Activated CD4-positive, alpha-beta T cell treated with anti-CD3 and anti-CD28 coated beads, Interleukin-2, amount 50 U/mL, for 24 hours (primary cell): ENCODE results near the gene GRK4.

ENCODE experiments used
- DNase-seq, 2 donors: peaks; one replicate each; pipeline ENCODE4 v3.0.0-alpha.2; 2020; ENCODE audit warnings: low read depth in 1 of 2, low spot score in 1 of 2

The GRK4 gene

DNA sequence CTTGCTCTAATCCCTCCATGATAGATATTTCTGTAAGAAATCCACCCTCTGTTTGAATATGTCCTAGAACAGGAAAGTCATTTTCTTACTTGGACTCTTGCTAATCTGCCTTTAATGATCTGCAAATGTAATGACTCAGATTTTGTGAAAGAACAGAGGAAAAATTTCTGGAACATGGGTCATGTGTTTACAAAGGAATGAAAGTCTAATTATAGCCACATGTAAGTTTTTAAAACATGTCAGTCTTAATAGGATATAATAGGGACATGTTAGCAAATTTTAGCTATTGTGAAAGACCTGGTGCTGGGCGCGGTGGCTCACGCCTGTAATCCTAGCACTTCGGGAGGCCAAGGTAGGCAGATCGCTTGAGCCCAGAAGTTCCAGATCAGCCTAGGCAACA is 47.6 kb downstream of the GRK4 start:
- DNase-seq, result no peak

DNA sequence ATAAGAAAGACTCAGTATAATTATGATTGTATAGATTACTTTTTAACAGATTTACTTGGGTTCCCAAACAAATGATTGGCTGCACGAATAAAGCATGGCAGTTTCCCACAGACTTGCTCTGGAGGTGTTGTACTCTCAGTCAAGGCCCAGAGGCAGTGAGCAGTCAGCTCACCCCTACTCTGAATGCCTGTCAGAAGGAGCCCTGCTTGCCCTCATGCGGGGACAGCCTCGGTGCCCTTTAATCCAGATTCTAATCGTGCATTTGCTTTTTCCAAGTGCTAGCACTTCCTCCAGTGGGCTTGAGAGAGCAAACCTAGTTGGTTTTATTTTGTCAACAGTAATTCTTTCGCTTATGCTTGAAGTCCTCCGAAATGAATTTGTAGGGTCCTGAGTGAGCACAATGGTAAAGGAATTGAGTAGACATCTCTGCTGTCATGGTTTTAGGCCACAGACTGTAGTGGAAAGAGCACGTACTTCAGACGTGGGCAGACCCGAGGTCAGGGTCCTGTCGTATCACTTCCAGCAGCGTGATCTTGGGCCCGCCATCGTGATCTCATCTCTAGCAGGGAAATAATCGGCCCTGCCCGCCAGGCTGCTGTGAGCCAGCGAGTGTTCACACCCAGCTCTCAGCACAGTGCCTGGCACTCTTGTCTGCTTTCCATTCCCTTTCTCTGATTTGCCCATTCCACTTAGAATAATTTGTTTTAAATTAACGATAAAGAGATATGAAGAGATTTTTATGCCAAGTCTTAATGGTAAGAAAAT is 48.3 kb downstream of the GRK4 start:
- no peak for DNase-seq

DNA sequence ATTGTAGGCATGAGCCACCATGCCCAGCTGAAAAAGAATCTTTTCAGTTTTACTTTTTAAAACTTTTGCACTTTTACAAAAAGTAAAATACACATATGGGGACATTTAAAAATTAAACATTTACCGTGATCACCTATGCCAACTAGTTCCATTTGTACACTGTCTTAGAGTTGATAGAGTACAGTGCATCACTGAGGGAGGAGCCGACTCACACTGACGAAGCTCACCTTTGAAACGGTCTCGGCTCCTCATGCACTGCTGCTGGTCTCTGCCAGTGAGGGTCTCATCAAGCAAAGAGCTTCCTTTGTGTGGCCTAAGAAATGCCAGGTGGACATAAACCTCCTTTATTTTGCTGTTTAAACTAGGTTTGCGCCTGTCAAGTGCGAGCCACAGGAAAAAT is 50.0 kb downstream of the GRK4 start:
- no peak for DNase-seq

DNA sequence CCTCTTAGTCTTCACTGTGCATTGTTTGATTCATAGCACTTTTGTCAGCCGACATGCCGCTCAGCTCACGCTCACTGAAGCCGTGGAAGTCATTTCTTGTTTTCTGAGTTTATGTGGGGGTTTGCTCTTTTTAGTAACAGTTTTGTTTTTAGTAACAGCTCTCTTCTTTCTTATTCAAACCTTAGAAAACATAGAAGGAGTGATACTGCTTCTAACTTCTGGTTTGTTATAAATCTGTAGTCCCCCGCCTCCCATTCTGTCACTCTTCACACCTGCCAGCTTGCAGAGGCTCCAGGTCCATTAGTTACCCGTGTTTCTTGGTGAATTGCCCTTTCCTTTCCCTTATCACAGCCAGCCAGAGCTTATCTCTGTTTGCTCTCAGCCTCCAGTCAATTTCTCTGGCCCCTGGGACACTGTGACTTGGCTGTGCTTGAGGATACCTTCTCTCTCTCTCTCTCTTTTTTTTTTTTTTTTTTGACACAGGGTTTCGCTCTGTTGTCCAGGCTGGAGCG is 50.5 kb downstream of the GRK4 start:
- DNase-seq, result no peak

DNA sequence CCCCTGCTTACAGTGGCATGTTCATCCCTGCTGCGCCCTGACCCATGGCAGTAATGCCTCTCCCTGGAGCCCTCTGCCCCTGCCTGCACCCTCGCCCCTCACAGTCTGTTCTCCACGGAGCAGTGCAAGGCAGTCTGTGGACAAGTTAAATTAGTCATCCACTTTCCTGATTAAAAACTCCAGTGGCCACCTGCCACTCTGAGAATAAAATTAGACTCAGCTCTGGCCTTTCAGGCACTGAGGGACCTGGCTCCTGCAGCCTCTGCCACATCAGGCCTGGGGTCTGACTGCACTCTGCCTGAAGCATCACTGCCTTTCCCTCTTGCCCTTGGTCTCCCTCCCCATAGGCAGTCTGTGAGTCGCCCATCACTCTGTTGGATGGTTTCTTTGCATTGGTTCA is 53.6 kb downstream of the GRK4 start:
- no peak for DNase-seq

DNA sequence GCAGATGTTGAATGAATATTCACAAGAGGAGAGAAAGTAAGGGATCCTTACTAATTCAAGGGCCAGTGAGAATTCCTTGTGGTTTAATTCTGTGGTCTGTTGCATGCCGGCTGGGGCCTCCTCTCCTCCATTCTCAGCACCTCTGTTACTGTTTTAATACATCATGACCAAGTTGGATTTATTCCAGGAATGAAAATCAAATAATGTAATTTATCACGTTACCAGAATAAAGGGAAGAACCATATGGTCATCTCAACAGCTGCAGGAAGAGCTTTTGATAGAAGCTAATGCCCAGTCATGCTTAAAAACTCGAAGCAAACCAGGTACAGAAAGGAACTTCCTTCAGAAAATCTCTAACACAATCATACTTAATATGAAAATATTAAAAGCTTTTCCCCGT is 54.1 kb downstream of the GRK4 start:
- no peak for DNase-seq

DNA sequence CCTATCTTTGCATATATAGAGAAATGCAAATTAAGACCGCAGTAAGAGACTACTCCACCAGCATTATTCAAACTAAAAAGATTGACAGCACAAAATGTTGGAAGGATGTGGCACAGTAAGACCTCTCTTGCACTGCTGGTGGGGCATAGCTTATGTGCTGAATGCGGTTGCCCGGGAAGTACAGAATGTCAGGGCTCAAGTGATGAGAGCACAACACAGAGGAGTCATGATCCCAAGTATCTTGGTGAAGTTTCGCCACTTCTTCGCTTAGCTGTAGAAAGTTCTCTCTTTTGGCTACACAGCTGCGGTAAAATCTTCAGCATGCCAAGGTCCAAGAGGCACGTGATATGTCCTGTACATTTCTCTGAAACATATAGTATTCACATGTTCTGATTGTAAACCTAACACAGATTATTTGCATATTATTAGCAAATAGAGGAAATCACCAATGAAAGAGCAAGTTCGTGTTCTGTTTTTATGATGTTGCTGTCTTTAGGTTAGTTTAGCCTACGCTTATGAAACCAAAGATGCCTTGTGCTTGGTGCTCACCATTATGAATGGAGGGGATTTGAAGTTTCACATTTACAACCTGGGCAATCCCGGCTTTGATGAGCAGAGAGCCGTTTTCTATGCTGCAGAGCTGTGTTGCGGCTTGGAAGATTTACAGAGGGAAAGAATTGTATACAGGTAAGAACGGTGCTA is 55.9 kb downstream of the GRK4 start:
- no peak for DNase-seq

DNA sequence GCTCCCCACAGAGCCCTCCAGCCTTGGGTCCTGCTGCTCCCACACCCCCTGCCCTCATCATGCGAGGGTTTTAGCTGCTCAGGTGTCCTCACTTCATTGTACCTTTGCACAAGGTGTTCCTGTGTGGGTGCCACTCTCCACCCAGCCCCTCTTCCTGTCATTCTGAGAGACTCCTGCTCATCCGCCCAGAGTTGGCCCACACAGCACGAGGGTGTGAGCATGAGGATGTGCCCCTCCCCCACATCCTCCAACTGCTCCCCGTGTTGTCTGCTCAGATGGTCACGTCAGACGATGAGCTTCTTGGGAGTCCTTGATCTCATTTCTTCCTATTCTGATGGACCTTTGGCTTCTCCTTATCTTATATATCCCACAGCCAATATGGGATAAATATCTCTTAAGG is 57.8 kb downstream of the GRK4 start:
- no peak for DNase-seq

DNA sequence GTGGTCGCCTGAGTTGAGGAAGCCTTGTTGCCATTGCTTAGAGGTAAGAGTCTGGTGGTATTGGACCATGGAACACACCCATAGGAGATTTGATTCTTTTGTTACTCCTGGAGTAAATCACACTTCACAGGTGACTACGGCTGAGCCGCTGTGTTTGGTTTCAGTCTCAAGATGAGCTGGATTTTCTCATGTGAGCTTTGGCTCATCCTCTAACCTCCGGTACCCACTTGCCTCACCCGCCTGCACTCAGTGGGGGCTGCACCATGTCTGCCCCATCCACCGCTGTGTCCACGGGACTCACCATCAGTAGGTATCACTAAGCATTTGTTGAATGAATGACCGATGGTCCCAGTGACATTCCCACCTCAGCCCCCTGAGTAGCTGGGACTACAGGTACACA is 58.3 kb downstream of the GRK4 start:
- DNase-seq, result no peak

DNA sequence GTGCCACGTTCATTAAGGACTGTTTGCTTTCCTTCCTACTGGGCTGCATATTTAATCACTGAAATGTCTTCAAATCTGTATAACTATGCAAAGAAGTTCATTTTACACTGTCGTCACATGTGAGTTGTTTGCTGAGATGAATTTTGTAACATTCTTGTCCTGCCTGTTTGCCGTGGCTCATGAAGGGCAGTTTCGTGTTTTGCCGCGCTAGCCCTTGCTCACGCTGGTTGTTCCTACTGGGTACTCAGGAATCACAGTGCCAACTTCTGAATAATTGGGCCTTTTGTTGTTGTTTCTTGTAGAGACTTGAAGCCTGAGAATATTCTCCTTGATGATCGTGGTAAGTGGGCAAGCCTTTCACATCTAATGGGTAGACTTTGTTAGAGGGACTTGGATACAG is 58.7 kb downstream of the GRK4 start:
- DNase-seq, result no peak

DNA sequence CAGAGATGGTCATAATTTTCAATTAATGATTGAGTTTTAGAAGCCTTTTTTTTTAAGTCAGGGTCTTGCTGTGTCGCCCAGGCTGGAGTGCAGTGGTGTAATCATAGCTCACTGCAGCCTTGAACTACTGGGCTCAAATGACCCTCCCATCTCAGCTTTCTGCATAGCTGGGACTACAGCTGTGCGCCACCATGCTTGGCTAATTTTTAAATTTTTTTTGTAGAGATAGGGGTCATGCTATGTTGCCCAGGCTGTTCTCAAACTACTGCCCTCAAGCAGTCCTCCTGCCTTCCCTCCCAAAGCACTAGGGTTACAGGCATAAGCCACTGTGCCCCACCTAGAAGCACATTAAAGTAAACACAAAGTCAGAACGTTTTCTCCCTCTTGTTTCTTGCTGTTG is 59.3 kb downstream of the GRK4 start:
- no peak for DNase-seq

DNA sequence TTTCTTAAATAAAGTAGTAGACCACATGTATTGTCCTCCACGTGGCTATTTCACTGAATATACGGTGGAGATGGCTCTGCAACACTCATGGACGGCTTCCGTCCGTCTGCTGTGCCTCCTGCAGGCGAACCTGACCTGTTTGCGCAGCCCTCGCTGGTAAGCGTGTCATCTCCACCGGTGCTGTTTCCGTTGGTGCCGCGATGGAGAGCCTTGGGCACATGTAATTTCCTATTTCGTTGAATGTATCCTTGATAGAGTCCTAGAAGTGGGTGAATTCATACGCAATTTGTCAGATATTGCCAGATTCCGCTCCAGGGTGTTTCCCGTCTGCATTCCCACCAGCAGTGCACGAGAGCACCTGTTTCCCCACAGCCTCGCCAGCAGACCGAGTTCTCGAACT is 62.5 kb downstream of the GRK4 start:
- no peak for DNase-seq

DNA sequence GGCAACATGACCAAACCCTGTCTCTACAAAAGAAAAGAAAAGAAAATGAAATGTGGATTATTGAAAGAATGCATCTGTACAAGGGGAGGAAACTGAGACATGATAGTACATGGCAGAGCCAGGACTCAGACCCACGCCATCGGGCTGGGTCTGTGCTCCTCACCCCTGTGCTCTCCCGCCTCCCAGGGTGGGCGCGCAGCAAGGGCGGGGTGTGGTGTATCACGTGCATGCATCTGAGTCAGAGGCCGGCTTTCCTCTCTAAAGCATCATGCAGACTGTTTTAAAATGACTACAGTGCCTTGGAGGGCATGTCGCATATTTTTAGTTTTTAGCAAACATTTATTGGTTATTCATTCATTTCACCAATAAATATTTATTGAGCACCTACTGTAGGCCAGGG is 63.2 kb downstream of the GRK4 start:
- no peak for DNase-seq

DNA sequence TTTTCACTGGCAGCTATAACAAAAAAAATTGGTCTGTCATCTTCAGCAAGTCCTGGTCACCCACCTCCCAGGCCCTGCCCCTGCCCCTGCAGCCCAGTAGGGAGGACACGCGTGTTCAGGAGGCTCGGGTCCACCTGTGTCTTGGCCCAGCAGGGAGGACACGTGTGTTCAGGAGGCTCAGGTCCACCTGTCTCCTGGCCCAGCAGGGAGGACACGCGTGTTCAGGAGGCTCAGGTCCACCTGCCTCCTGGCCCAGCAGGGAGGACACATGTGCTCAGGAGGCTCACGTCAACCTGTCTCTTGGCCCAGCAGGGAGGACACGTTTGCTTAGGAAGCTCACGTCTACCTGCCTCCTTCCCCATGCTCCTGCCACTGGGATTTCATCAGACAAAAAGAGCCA is 66.1 kb downstream of the GRK4 start:
- no peak for DNase-seq

DNA sequence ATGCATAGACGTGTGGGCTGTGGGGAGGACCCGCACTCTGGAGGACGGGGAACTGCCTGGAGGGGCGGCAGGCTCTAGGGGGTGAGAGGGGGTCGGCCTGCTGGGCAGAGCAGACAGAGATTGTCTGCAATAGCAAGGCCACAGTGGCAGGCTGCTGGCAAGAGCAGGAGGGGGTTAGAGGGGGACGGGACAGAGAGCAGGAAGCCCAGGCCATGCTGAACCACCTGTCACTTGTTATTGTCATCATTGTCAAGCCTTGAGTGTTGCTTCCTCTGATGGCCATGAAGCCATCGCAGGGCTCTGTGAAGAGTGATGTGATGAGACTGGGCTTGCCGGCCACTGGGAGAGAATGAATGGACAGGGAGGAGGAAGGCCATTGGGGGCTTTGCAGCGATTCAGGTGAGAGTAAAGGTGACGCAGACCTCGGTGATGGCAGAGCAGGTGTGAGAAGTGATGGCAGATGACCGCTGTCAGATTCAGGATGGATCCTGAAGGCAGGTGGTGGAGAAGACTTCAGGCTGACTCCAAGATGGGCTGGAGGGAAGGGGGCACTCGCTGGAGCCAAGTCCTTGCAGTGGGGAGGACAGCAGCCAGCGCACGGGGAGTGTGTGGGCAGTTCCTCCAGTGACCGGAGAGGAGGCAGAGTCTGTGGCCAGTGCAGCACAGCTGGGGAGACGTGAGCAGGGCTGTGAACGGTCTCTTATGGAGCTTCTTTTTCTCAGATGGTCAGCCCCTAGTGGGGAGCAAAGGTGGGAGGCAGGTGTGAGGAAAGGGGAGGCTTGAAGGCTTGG is 67.4 kb downstream of the GRK4 start:
- DNase-seq, result no peak

DNA sequence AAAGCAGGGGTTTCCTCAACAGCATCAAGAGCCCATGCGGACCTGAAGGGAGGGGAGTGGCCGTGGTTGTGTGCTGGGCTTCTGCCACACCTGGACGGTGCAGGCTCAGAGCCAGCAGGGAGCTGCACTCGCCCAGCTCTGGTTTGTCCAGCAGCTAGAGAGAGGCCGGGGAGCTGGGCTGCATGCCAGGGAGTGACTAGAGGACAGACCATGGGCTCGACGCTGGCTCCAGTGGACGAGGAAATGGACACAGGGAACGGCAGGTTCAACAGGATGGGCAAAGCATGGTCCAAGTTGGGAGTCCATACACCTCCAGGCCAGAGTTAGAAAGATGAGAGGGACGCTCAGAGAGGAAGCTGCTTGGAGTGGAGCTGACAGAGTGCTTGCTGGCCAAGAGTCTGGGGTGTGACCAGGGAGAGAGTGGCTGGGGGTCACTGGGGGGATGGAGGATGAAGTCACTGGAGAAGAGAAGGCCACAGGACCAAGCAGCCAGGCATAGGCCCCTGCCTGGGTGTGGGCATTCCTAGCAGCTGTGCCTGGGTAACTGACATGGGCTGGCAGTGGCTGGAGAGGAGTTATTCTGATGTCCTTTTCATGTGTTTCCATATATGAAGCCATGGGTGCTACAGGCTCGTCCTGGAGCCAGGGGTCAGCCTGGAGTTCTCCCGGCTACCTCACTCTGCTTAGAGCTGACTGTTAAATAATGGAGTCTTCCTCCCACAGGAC is 68.1 kb downstream of the GRK4 start:
- DNase-seq, result no peak

DNA sequence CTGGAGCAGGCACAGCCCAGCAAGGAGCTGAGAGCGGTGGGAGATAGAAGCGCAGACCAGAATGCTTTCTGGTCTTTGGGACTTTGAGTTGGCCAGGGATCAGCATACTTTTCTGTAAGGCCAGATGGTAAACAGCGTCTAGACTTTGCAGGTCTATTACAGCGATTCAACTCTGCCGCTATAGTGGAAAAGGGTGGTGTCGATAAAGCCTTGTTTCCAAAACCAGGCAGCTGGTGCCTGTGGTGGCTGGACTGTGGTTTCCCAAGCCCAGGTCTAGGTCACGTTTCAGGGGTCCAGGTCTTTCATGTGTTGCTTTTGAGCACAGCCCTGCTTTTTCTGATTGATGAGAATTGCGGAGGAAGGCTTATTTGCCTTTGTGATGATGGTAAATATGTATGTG is 70.9 kb downstream of the GRK4 start:
- no peak for DNase-seq

DNA sequence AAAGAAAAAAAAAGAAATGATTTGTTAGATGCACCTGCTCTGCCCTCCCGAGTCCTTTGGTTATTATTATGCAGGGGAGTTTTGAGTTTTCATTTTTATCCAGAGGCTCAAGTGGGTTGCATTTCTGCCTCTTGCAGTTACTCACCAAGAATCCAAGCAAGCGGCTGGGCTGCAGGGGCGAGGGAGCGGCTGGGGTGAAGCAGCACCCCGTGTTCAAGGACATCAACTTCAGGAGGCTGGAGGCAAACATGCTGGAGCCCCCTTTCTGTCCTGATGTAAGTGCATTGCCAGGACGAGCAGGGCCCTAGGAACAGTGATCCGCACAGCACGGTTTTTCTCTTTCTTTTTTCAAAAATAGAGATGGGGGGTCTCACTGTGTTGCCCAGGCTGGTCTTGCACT is 71.9 kb downstream of the GRK4 start:
- DNase-seq, result no peak

DNA sequence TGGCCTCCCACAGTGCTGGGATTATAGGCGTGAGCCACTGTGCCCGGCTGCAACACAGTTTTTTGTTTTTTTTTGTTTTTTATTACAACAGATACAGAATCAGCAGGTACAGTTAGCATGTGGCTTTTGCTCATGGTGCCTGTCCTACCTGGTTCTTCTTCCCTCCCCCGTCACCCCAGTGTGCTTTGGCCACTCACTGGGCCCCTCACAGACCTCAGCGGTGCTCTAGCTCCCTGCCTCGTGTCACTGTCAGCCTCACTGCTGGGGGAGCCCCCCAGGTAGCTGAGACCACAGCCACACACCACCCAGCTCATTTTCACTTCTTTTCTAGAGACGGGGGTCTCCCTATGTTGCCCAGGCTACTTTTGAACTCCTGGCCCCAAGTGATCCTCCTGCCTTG is 72.3 kb downstream of the GRK4 start:
- DNase-seq, result no peak

DNA sequence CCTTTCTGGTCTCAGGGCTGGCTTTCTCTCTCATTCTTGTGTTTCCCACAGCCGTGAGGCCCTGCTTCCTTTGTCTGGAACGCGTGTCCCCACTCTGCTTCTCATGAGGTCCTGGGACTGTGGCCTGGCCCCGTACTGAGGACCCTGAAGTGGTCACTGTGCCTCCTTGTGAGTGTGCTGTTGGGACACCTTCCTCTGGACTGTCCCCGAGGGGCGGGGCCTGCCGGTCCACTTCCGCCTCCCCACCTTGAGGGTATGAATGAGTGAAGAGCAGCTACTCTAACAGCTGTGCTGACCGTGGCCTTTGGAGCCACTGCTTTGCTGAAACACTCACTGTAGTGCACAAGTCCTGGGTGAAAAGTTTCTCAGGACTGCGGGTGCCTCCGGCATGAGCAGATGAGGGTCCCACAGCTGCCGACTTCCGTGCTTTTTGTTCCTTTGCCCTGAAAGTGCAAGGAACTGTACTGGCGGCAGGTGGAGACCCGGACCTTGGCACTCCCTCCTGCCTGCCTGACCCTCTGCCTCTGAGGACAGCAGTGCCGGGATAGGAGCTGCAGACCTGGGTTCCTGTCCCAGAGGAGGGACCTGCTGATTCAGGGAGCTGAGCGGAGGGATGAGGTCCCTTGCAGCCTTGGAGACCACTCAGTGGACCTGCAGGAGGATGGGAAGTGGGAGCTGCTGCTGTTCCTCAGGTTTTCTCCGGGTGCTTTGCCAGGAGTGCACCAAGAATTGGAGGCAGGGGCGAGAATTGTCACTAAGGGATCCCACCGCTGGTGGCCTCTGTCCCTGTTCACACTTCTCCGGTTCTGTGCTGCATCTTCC is 73.0 kb downstream of the GRK4 start:
- no peak for DNase-seq
